Mesothelial cell of epicardium (in vitro differentiated cells): Measurements from ENCODE around the gene GSTA1. TPM values are rescaled to one million over a fixed set of nuclear protein-coding genes. Genes with fewer than 3 reads are reported as not detected.
"Not testable (repeated sequence)": the region's sequence is repeated elsewhere in the genome, so short reads cannot be mapped to it uniquely, and the experiment has no call there.

Source experiments
- DNase-seq, 2 experiments: peaks; one replicate each; pipeline ENCODE4 v3.0.0; 2021; ENCODE audit warnings: low spot score in 2 of 2; ENCODE audit not compliant: unreplicated experiment in 2 of 2
- H3K27ac Mint-ChIP-seq: 2 replicates; pipeline ENCODE4 v1.8.0; 2021; ENCODE audit warnings: mixed read lengths
- H3K27me3 Mint-ChIP-seq: 2 replicates; pipeline ENCODE4 v1.8.0; 2021; ENCODE audit warnings: low read depth, mixed read lengths
- H3K36me3 Mint-ChIP-seq: 2 replicates; pipeline ENCODE4 v1.8.0; 2021; ENCODE audit warnings: mixed read lengths
- H3K4me1 Mint-ChIP-seq: 2 replicates; pipeline ENCODE4 v1.8.0; 2021; ENCODE audit warnings: mixed read lengths
- H3K4me3 Mint-ChIP-seq: 2 replicates; pipeline ENCODE4 v1.8.0; 2021; ENCODE audit warnings: mild to moderate bottlenecking, moderate library complexity, mixed read lengths
- H3K9me3 Mint-ChIP-seq: 2 replicates; pipeline ENCODE4 v1.8.0; 2021; ENCODE audit warnings: mixed read lengths
- CTCF ChIP-seq: fragments of 200-600 bp; sonication (generic); IDR thresholded peaks from one replicate; pipeline ENCODE4 v1.5.0; 2021; ENCODE audit warnings: antibody characterized with exemption; ENCODE audit not compliant: unreplicated experiment
- total RNA-seq: library from RNA; stranded (reverse); gene quantifications from 3 replicates; pipeline ENCODE4 v1.2.1, GENCODE V29; 2021

The GSTA1 gene
- total RNA-seq, 1 donor from 2014 or later = not detected

- H3K27ac Mint-ChIP-seq, H3K4me3 Mint-ChIP-seq, H3K9me3 Mint-ChIP-seq, H3K27me3 Mint-ChIP-seq, H3K4me1 Mint-ChIP-seq, DNase-seq, H3K36me3 Mint-ChIP-seq: not testable (repeated sequence)
Observed at GRCh38 chr6:52763322-52763916, 40.2 kb downstream of the GSTA1 start, which contains the start of gene GSTA2. TSS of gene GSTA2 (minus strand) at chr6:52763475. CDS start at chr6:52757947, 5,528 bp downstream.

DNA sequence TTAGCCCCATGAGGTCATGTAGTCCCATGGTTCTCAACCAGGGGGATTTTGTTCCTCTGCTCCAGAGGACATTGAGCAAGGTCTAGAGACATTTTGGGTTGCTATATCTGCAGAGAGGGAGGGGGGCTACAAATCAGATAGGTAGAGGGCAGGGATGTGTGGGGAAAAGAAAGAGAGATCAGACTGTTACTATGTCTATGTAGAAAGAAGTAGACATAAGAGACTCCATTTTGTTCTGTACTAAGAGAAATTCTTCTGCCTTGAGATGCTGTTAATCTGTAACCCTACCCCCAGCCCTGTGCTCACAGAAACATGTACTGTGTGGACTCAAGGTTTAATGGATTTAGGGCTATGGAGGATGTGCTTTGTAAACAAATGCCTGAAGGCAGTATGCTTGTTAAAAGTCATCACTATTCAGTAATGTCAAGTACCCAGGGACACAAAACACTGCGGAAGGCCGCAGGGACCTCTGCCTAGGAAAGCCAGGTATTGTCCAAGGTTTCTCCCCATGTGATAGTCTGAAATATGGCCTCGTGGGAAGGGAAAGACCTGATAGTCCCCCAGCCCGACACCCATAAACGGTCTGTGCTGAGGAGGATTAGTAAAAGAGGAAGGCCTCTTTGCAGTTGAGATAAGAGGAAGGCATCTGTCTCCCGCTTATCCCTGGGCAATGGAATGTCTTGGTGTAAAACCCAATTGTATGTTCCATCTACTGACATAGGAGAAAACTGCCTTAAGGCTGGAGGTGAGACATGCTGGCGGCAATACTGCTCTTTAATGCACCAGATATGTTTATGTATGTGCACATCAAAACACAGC is 41.7 kb downstream of the GSTA1 start:
- H3K4me3 Mint-ChIP-seq, DNase-seq, H3K27me3 Mint-ChIP-seq: not testable (repeated sequence)

GRCh38 chr6:52760105-52760765 is 43.4 kb downstream of the GSTA1 start:
- Mint-ChIP-seq H3K27ac (no peak overlapping the region), H3K27me3 (peaks cover 7% of the 10 kb centered on the region), H3K4me3 (no peak overlapping the region), H3K4me1 (peaks cover 5% of the 10 kb centered on the region), H3K36me3 (no peaks in the 10 kb centered on the region), H3K9me3 (peaks cover 3% of the 10 kb centered on the region)
- no peak for DNase-seq
- TF ChIP-seq CTCF = no peak

More for the DNA sequence above, 41.7 kb downstream of the GSTA1 start:
- not testable (repeated sequence) for H3K4me1 Mint-ChIP-seq, H3K9me3 Mint-ChIP-seq, H3K27ac Mint-ChIP-seq, H3K36me3 Mint-ChIP-seq

DNA sequence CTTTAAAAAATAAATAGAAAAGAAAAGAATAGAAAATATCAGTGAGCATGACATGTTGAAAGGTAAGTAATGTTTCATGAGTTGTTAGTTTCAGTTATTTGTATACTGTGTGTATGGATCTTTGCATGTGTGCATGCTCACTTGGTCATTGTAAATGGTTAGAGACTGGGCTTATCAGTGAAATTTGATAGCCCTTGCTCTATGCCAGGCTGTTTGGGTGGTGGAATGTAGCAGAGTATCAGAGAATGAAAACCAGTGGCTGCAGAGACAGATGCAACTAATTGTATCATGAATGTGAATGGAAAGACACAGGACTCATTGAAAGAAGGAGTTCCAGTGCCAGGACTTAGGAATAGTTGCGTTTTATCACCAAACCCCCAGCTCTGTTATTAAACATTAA is 44.5 kb downstream of the GSTA1 start:
- Mint-ChIP-seq H3K4me3 (no peak overlapping the region), H3K4me1 (peaks cover 5% of the 10 kb centered on the region), H3K9me3 (peaks cover 3% of the 10 kb centered on the region), H3K27me3 (peaks cover 10% of the 10 kb centered on the region), H3K27ac (no peak overlapping the region), H3K36me3 (no peaks in the 10 kb centered on the region)
- no peak for DNase-seq
- TF ChIP-seq CTCF = no peak

GRCh38 chr6:52757651-52758338 is 45.8 kb downstream of the GSTA1 start:
- H3K4me3 Mint-ChIP-seq, H3K9me3 Mint-ChIP-seq, H3K27ac Mint-ChIP-seq, H3K4me1 Mint-ChIP-seq, H3K36me3 Mint-ChIP-seq, DNase-seq: not testable (repeated sequence)
- peaks cover 15% of the 10 kb centered on the region for H3K27me3 Mint-ChIP-seq

DNA sequence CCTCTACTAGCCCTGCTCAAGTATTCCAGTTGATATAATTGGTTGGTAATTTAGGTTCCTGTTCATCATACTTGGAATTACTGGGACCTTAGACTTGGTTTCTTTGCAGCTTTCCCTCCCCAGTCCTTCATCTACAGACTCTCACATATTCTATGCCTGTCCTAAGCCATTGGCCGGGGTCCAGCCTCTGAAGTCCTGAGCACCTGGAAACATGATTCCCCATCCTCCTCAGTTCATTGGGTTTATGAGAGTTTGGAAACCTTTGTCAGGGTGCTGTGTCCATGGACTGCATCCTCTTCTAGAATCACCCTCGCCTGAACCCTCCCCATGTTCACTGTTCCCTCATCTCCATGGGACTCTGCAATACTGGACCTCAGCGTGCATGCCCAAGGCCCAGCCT is 49.2 kb downstream of the GSTA1 start:
- H3K4me3 Mint-ChIP-seq = no peak overlapping the region
- H3K36me3 Mint-ChIP-seq = no peaks in the 10 kb centered on the region
- peaks cover 15% of the 10 kb centered on the region for H3K27me3 Mint-ChIP-seq
- no peak for DNase-seq
- no peak overlapping the region for H3K27ac Mint-ChIP-seq
- no peaks in the 10 kb centered on the region for H3K4me1 Mint-ChIP-seq
- TF ChIP-seq CTCF = no peak
- peaks cover 14% of the 10 kb centered on the region for H3K9me3 Mint-ChIP-seq

- Mint-ChIP-seq H3K9me3 (peaks cover 10% of the 10 kb centered on the region), H3K27me3 (peaks cover 15% of the 10 kb centered on the region)
- not testable (repeated sequence) for DNase-seq, H3K27ac Mint-ChIP-seq, H3K36me3 Mint-ChIP-seq, H3K4me3 Mint-ChIP-seq, H3K4me1 Mint-ChIP-seq
Observed at GRCh38 chr6:52753137-52753536, 50.5 kb downstream of the GSTA1 start.
